ENCODE results near the gene USP31.

DNA sequence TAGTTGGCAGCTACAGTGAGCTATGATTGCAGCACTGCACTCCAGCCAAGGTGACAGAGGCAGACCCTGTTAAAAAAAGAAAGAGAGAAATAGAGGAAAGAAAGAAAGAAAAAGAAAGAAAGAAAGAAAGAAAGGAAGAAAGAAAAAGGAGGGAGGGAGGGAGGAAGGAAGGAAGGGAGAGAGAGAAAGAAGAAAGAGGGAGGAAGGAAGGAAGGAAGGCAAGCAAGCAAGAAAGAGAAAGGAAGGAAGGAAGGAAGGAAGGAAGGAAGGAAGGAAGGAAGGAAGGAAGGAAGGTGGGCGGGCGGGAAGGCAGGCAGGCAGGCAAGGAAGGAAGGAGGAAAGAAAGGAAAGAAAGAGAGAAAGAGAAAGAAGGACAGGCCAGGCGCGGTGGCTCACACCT is 32.3 kb upstream of the USP31 start:
- TF ChIP-seq, protein P1, sequence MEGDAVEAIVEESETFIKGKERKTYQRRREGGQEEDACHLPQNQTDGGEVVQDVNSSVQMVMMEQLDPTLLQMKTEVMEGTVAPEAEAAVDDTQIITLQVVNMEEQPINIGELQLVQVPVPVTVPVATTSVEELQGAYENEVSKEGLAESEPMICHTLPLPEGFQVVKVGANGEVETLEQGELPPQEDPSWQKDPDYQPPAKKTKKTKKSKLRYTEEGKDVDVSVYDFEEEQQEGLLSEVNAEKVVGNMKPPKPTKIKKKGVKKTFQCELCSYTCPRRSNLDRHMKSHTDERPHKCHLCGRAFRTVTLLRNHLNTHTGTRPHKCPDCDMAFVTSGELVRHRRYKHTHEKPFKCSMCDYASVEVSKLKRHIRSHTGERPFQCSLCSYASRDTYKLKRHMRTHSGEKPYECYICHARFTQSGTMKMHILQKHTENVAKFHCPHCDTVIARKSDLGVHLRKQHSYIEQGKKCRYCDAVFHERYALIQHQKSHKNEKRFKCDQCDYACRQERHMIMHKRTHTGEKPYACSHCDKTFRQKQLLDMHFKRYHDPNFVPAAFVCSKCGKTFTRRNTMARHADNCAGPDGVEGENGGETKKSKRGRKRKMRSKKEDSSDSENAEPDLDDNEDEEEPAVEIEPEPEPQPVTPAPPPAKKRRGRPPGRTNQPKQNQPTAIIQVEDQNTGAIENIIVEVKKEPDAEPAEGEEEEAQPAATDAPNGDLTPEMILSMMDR (IDR thresholded peaks at IDR 0.05): no peak
- no peak for TF ChIP-seq ZFX (IDR thresholded peaks at IDR 0.05; ENCODE audit: borderline replicate concordance)
